Adrenal gland (tissue), 5 donors: ENCODE data around the gene ZAP70.

Experiments
- CTCF ChIP-seq, 6 experiments: fragments of 450-650 bp in 4 of 6; fragments of 200-600 bp in 2 of 6; sonication (generic) in 1 of 6; IDR thresholded peaks; 1 replicate in 5 of 6; 2 replicates in 1 of 6; pipeline versions ENCODE4 v1.5.1 to v1.8.0; 2016 to 2021; ENCODE audit warnings: antibody characterized with exemption in 6 of 6, mild to moderate bottlenecking in 2 of 6, moderate library complexity in 1 of 6
- POLR2A ChIP-seq, 2 donors: fragments of 450-650 bp; IDR thresholded peaks; one replicate each; pipeline ENCODE4 v1.6.1; 2017; ENCODE audit warnings: antibody characterized with exemption in 2 of 2, mild to moderate bottlenecking in 2 of 2, moderate library complexity in 1 of 2
- donor health status: DM: no; HTN: no; CAD: no.

GRCh38 chr2:97751752-97752151 lies 38.4 kb downstream of the ZAP70 start:
- TF ChIP-seq CTCF (IDR thresholded peaks at IDR 0.05) (no peak), POLR2A (IDR thresholded peaks at IDR 0.05) (no peak)
